HG03565 (cell line): ENCODE measurements around the gene CALCOCO2.
"Not testable (repeated sequence)": the region's sequence is repeated elsewhere in the genome, so short reads cannot be mapped to it uniquely, and the experiment has no call there.

Experiments used
- ATAC-seq: cut with Tn5 transposase; IDR thresholded peaks from one replicate; pipeline ENCODE4 v1.9.1; 2021; ENCODE audit warnings: mild to moderate bottlenecking, moderate library complexity; ENCODE audit not compliant: unreplicated experiment

The CALCOCO2 gene

DNA sequence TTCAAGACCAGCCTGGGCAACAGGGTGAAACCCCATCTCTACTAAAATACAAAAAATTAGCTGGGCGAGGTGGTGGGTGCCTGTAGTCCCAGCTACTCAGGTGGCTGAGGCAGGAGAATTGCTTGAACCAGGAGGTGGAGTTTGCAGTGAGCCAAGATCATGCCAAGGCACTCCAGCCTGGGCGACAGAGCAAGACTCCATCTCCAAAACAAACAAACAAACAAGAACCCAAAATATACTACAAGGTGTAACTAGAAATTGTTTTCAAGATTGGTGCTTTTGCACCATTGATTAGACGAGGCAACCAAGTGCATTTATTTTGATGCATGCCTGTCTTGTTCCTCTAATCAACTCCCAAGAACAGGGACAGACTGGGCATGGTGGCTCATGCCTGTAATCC lies 41.6 kb downstream of the CALCOCO2 start:
- not testable (repeated sequence) for ATAC-seq

DNA sequence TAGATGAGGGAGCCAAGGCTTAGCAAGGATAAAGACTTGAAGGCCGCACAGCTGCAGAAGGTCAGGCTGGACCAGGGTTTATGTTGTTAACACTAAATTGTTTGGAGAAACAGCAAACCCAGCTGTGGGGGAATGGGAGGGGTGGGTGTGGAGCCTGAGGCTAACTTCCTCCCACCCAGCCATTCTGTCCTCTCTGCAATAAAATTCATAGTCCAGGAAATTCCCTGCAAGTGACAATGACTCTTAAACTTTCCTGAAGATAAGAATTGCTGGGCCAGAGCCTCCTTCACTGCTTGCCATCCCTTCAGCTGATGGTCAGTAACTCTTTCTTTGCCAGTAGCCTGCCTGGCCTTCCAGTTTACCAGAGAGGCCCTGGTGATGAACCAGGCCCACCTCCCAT lies 42.4 kb downstream of the CALCOCO2 start:
- ATAC-seq, result no peak

DNA sequence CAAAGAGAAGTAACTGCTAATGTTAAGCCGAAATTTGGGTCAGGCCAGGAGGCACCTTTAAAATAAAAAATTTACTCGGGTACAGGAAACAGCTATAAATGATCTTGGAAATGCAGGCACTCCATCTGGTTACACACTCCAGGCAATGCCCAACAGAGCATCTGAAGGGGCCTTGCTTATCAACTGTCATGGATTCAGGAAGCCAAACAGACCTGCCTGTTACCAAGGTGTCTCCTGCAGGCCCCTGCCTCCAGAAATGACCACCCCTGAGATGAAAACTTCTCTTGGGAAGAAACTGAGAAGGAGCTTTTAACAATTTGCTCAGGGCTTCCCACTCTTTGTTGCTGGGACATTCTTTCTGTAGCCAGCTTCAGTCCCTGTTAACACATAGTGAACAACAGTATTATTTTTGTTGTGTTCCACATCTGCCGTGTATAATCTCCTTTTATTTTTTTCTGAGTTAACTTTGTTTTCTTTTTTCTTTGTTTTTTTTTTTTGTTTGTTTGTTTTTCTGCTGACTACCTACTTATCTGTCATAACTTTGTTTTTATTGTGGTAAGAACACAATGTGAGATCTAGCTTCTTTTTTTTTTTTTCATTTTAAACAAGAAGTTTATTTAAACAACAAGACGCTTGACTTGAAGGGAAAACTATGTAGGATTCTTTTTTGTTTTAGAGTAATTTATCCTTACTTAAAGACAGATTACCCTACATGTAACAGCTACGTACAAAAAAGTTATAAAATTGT lies 43.0 kb downstream of the CALCOCO2 start:
- no peak for ATAC-seq

DNA sequence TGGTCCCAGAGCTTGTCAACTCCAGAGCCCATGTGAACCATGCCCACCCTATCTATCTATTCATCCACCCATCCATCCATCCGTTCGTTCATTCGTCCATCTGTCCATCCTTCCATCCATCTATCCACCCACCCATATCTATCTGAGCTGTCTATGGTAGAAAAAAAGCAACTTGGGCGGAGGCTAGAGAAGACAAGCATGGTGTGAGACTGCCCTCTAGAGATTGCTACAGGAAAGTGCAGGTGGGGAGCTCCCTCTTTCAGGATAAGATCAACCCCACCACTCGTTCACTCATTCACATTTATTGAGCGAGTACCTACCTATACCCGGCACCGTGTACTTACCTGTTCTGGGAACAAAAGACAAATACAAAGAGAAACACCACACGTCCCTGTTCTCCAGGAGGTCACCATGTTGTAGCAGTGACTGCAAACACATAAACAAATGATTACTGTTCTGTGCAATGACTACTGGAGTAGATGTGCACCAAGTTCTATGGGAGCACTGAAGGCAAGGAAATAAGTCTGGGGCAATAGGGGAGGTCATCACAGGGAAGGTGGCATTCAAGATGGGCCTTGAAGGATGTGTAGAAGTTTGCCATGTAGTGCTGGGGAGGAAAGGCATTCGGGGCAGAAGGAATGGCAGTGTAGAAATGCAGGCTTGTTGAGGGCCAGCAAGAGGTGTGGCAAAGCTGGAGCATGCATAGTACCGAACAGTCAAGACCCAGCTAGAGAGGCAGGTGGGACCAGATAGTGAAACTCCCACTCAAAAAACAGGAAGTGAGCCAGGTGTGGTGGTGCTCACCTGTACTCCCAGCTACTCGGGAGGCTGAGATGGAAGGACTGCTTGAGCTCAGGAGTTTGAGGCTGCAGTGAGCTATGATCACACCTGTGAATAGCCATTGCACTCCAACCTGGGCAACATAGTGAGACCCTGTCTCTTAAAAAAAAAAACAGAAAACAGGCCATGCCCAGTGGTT lies 48.4 kb downstream of the CALCOCO2 start:
- ATAC-seq, result no peak

DNA sequence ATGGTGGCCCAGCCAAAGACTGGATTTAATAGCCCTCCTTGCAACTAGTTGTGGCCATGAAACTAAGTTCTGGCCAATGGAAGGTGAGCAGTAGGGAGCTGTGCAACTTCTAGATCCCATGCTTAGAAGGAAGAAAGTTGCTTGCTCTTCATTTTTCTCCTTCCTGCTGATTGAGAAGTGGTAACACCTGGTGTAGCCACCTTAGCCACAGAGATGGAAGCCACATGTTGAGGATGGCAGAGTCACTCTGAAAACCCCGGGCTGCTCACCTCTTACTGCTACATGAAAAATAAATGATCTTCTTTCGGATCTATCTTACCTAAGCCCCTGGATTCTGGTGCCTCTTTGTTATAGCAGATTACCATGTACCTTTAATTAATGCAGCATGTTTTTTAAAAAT lies 51.4 kb downstream of the CALCOCO2 start:
- ATAC-seq, result no peak

DNA sequence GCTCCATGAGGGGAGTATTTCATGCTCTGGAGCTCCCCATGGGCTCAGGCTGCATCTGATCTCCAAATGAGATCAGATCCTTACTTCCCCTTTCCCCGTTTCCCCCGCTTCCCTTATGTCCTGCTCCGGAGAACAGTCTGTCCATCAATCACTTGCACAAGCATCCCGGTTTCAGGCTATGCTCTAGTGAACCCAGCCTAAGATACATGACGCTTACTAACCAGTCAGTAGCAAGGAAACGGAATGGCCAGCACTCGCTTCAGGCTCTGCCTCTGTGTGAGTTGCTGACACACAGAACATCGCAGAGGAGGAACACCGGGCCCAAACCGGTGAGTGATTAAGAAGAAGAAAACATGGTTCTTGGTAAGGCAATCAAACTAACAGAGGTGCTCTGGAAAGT lies 52.3 kb downstream of the CALCOCO2 start:
- ATAC-seq, result no peak

DNA sequence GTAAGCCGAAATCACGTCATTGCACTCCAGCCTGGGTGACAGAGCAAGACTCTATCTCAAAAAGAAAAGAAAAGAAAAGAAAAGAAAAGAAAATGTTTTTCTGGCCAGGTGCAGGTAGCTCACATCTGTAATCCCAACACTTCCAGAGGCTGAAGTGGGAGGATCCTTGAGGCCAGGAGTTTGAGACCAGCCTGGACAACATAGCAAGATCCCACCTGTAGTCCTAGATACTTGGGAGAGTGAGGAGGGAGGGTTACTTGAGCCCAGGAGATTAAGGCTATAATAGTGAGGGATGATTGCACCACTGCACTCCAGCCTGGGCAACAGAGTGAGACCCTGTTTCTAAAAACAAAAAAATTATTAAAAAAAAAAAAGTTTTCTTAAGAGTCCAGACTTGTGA lies 59.3 kb downstream of the CALCOCO2 start:
- no peak for ATAC-seq

DNA sequence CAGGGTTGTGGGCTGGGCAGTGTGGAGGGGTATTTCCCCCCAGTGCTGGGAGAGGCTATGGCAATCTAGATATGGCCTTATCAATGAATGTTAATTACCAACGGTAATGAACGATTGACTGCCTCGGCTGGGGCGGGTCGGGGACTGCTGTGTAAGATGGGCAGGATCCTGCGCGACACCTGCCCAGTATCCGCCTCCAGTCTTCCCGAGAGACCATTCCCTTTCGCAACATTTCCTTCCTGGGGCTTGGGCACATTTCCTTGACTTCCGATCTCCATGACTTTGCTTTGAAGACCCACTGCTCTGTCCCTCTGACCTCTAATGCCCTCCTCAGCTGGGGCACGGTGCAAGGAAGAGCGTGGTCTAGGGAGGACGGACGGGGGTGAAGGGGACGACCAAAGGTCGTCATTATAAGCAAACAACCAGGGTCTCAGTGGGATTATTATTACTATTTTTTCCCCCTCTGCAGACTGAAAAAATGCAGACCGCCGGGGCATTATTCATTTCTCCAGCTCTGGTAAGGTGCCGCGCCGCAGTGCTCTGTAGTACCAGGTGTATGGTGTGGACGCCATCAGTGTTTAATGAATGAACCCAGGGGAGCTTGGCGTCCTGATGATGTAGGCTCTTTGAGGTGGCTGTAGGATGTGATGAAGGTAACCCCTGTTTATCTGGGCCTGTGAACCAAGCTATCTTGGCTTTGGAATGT lies 62.3 kb downstream of the CALCOCO2 start:
- ATAC-seq, result no peak

DNA sequence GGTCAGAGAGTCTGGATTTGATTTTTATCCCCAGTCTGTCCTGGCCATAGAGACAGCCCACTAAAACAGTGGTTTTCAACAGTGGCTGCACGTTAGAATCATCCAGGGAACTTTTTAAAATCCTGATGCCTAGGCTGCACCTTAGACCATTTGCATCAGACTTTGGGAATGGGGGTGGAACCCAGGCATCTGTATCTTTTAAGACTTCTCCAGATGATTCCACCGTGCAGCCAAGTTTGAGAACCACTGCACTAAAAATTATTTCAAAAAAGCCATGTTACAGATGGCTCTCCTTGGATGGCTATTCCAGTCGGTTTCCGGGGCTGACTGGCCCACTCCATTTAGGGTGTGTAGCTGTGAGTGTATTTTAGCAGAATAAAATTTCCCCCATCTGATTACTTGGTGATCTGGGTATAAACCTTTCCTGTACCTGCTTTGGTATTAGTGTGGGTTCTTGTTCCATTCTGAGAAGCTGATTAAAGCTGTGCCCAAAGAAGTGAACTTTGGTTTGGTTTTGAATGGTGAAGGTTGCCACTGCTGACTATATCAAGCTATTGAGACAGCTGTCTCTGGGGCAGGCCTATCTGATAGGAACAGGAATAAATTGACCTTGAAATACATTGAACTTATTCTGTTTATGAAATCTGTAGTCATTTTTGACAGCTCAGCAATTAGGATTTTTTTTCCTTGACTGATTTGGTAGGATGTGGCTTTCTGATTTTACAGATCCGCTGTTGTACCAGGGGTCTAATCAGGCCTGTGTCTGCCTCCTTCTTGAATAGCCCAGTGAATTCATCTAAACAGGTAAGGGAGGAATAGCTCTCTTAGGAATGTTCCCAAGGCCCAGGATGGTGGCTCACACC lies 63.0 kb downstream of the CALCOCO2 start:
- no peak for ATAC-seq

DNA sequence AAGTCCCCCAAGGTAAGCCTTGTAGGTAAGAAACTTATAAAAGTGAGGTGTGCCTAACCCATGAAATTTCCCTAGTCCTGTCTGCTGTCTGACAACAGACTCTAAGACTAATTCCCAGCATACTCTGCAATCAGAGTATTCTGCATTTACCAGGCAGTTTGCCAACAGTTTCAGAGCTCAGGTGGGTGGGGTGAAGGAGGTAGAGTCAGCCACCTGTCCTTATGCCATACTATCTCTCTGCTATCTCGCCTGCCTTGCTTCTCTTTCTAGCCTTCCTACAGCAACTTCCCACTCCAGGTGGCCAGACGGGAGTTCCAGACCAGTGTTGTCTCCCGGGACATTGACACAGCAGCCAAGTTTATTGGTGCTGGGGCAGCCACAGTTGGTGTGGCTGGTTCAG lies 64.1 kb downstream of the CALCOCO2 start:
- no peak for ATAC-seq

DNA sequence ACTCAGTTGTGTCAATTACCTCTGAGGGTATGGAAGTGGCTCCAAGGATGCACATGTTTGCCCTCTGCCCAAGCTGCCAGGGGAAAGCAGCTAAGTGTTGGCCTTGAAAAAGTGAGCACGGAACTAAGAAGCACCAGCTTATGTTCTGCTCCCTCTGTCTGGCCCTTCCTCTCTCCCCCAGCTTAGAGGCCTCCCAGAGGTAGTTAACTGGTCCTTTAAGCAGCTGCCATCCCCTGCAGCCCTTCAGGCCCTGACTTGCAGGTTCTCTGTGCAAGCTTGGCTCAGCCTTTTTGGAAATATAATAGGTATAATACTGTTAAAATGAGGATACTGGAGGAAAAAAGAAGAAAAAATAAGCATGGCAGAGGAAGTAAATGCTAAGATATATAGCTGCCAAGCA lies 70.4 kb downstream of the CALCOCO2 start:
- ATAC-seq, result no peak

DNA sequence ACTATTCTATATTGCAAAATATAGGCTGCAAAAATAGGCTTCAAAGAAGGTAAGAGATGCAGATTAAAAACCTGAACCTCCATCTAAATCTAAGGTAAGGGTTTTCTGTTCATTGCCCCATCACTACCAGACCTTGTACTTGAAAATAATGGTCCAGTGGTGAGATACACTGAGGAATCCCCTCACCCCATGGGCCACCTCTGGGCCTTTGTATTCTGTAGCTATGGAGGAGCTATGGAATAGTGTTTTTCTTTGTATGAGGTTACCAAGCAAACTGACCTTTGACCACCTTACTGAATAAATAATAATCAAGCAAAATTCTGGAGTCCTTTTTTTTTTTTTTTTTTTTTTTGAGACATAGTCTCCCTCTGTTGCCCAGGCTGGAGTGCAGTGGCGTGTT lies 72.6 kb downstream of the CALCOCO2 start:
- no peak for ATAC-seq

DNA sequence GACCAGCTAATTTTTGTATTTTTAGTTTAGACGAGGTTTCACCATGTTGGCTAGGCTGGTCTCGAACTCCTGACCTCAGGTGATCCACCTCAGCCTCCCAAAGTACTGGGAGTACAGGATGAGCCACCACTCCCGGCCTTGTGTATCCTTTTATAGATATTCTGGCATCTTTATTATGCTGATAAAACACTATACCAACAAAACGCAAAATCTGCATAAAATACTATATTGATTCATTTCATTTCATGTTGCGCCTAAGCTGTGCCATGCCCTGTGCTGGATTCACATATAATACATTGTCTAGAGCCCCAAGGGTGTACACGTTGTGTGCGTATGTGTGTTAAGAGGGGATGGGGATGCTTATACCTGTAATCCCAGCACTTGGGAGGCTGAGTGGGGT lies 73.6 kb downstream of the CALCOCO2 start:
- ATAC-seq, result no peak

DNA sequence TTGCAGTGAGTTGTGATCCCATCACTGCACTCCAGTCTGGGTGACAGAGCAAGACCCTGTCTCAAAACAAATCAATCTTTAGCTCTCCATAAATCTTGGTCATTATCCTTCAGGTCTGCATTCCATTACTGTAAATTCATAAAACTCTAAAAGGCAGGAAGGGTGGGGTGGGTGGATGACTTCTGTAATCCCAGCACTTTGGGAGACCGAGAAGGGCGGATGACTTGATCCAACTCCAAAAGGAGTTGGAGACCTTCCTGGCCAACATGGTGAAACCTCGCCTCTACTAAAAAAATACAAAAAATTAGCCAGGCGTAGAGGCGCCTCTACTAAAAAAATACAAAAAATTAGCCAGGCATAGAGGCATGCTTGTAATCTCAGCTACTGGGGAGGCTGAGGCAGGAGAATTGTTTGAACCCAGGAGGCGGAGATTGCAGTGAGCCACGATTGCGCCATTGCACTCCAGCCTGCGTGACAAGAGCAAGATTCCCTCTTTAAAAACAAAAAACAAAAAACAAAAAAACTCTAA lies 75.2 kb downstream of the CALCOCO2 start:
- no peak for ATAC-seq

DNA sequence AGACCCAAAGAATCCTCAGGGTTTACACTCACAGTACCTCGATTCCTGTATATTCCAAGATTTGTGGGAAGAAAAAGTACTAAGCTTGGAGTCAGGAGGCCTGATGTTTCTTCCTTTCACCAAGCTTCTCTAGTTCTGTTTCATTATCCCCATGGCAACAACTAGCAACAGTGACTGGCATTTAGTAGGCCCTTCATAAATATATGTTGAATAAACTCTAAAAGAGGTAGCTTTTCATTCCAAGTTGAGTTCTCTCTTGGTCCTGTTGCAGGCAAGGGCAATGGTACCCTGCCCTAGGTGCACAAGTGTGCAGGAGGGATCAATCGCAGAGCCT lies 76.8 kb downstream of the CALCOCO2 start:
- ATAC-seq, result no peak

DNA sequence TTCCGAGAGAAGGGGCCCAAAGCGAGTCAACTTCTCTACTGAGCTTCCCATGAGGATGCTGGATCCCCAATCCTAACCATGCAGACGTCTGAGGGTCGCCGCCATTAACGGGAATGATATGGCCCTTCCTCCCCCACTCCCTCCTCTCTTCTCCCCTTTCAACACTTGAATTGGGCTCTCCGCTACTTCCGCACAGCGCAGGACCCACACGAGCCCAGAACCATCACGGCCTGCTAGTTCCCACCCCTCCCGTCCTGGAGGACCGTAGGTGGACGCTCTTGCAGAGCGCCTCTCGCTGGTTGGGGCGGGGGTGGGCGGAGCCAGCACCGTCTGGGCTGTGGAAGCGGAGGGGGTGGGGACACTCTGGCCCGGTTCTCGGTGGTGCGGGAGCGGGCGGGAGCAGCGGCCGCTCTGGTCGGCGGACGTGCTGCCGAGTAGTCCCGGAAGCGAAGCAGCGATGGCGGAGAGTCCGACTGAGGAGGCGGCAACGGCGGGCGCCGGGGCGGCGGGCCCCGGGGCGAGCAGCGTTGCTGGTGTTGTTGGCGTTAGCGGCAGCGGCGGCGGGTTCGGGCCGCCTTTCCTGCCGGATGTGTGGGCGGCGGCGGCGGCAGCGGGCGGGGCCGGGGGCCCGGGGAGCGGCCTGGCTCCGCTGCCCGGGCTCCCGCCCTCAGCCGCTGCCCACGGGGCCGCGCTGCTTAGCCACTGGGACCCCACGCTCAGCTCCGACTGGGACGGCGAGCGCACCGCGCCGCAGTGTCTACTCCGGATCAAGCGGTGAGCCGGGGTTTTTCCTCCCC lies 77.4 kb downstream of the CALCOCO2 start, which contains the start of gene UBE2Z:
Gene UBE2Z (plus strand): TSS at position 361 of the 797 bp plus-strand sequence. CDS start 97 bp downstream, at position 458.
- ATAC-seq, result peak; percentile 70

DNA sequence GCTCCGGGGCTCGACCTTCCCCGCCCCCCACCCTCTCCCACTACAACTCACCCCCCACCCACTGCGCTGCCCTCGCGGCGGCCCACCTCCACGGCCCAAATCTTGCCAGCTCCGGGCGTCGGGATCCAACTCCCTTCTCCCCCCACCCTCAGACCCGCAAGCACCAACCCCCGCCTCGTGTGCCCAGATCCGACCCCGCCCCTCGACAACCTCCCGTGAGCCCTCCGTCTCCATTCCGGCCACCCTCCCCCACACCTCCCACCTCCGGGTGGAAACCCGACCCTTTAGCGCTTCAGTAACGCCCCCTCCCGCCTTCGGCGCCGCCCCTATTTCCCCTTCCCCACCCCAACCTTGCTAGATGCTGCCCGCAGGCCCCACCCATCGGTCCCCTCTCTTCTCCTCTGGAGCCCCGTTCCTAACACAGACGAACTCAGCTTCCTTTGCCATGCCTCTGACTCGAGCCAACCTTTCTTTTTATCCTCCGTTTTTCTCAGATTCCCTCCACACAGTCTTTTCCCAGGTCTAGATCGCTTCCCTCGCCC lies 78.1 kb downstream of the CALCOCO2 start:
- ATAC-seq, result no peak

DNA sequence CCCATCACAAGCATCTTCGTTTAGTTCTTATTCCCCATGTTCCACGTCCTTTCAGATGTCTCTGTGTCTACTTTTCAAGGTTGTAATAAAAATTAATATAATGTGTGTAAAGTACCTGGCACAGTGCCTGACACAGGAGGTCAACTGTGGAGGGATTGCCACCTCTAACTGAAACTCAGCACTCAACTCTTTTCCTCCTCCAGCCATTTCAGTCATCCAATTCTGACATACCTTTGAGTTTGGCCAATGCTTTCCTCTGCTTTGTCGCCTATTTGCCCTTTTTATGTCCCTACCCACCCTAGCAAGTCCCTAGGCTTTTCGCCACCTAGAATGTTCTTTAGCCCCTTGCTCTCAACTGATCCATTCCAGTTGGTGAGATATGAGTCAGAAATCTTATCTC lies 78.9 kb downstream of the CALCOCO2 start:
- ATAC-seq, result no peak

DNA sequence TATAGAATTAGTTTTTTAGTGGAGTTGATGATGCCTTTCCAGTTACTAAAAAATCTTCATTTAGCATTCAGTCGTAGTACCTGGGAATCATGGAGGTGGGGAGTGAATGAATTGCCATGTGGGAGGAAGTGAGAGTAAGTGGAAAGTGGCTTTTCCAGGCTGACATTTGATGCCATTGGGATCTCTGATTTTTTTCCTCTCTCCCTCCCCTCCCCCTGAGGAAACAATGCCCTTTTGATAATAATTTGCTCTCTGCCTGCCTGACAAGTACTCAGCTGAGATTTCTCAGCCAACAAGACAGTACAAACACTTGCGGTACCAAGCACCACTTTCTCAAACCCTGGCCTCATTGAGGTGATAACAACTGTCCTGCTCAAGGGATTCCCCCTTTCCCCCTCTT lies 79.5 kb downstream of the CALCOCO2 start:
- ATAC-seq, result no peak
